HG02981 (cell line): ENCODE results near the gene RGS11.
A peak's percentile ranks its signal among the peaks of the same experiment; 100 is the strongest.
"Not testable (repeated sequence)": the region's sequence is repeated elsewhere in the genome, so short reads cannot be mapped to it uniquely, and the experiment has no call there.

Experiments
- ATAC-seq: cut with Tn5 transposase; IDR thresholded peaks from one replicate; pipeline ENCODE4 v1.9.1; 2021; ENCODE audit warnings: mild to moderate bottlenecking, moderate library complexity; ENCODE audit not compliant: unreplicated experiment

Gene RGS11

DNA sequence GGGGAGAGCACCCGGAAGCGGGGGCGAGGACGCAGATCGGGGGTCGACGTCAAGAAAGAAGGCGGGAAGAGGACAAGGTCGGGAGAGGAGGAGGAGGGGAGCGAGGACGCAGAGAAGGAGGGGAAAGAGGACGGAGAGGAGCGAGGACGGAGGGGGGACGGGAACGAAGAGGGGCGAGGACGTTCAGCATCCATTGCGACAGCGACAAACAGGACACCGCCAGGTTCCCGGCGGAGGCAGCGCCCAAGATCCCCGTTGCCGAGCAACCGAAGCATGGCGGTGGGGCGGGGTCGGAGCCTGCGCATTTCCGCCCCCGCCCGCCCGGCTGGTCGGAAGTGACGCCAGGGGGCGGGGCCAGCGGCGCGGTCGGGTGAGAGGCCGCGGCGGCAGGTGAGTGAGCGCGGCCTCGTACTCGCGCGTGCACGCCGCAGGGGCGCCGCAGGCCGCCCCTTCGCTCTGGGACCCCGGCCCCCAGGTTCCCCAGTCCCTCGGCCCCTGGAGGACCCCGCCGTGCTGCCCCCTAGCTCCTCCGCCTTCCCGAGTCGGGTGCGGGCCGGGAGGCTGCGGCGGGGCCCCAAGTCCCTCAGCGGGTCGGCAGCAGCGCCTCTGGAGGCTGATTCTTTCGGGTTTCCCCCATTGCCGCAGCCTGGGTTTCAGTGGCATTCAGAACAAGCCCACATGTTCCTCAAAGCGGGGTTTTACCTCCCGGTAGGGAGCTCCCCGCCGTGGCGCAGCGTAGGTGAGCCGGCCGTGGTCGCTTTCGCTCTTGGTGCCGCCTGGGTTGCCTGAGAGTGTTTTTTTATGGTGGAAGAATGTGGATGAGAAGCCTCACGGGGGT, 41.1 kb downstream of the RGS11 start, which contains the start of gene FAM234A:
TSS of gene FAM234A (plus strand) at position 354 of the 838 bp plus-strand sequence. CDS start 19,593 bp downstream, outside the sequence.
- peak; percentile 78 for ATAC-seq

DNA sequence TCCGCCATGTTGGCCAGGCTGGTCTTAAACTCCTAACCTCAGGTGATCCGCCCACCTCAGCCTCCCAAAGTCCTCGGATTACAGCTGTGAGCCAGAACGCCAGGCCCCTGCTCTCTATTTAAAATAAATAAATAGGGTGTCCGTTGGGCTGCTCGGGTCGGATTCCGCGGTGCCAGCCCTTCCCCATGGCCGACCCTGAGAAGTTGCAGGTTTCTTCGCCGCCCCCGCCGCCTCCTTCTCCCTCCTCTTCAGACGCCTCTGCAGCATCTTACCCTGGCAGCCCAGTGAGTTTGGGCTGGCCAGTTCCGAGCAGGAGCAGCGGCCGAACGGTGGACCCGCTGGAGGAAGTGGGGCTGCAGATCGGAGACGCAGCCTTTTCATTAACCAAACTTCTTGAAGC, 44.8 kb downstream of the RGS11 start:
- no peak for ATAC-seq

DNA sequence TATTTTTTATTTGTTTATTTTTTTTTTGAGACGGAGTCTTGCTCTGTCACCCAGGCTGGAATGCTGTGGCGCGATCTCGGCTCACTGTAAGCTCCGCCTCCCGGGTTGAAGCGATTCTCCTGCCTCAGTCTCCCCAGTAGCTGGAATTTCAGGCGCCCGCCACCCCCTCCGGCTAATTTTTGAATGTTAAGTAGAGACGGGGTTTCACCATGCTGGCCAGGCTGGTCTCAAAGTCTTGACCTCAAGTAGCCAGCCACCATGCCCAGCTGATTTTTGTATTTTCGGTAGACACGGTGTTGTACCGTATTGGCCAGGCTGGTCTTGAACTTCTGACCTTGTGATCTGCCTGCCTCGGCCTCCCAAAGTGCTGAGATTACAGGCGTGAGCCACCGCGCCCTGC, 45.4 kb downstream of the RGS11 start:
- ATAC-seq, result not testable (repeated sequence)

DNA sequence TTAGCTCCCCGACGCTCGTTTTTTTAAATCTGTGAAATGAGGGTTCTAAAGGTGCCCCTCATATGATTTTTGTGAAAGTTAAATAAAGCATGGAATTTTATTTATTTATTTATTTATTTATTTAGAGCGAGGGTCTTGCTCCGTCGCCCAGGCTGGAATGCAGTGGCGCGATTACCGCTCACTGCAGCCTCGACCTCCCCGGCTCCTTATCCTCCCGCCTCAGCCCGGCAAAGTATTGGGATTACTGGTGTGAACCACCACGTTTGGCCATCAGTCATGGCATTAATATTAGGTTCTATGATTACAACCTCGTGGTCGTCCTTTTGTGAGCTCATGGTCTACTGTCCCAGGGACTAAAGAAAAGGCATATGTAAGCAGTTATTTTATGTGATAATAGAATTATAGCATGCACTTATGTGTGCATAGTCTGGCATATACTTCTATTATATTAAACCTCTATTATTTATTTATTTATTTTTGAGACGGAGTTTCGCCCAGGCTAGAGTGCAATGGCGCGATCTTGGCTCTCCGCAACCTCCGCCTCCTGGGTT, 45.9 kb downstream of the RGS11 start:
- no peak for ATAC-seq

DNA sequence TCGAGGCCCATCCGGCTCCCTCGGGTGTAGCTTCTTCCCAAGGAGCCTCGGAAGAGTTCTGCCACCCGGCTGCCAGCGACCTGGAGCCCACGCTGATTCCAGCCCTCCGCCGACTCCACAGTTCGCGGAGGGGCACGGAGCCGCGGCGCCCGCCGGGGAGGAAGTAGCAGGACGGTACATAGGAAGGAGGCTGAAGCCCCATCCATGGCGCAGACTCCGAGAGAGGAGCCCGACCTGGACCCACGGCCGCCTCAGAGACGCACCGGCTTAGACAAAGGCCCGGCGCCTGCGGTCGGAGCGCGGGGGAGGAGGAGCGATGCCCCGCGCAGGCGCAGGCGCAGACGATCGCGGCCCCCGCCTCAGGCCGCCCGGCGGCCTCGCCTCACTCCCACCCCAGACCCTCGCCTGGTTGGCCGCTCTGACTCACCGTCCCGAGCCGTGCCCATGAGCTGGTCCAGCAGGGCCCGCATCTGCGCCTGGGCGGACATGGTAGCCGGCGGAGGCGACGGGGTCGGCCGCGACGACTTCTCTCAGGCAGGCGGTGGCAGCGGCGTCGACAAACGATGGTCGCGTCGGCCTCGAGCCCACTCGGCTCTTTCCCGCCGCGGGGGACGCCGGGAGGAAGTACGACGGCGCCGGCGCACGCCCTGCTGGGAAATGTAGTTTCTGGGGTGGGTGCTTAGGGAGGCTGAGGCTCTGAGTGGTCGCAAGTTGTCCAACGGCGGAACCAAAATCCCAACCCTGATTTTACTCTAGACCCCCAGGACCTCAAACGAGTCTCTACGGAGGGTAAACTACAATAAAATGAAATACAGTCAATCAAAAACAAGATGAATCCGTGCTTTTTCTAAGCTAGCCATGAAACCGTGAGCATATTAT, 46.7 kb downstream of the RGS11 start, which contains the start of gene LUC7L:
TSS of gene LUC7L (minus strand) at position 598 of the 879 bp plus-strand sequence. CDS start at position 488, 110 bp downstream.
- ATAC-seq, result peak; percentile 81

DNA sequence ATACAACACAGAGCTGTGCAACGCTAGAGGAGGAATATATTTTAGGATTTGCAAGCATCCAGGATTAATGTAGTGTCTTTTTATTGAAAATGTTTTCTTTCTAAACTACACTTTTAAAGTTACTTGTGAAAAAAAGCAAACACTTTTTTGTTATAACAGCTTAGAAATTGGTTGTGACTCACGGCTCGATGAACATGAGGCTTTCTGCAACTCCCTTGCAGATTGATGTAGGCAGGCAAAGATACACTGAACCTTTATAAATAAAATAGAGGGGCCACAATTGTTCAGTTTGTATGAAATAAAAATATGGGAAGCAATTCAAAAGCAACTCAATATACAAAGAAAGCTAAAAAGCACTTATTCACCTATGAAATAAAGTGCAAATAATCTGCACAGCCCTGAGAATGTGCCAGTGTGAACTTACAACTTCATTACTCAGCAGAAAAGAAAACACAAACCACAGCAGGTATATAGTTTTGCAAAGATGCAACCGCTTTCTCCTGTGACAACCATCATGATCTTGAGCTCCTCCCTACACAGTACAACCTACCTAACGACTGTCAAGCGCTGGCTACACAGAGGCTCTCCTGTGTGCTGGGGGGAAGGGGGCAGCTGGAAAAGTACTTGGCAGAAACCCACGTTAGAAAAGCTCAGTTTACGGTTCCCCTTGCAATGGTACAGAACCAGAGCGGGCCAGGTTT, 47.4 kb downstream of the RGS11 start:
- peak; percentile 6 for ATAC-seq

DNA sequence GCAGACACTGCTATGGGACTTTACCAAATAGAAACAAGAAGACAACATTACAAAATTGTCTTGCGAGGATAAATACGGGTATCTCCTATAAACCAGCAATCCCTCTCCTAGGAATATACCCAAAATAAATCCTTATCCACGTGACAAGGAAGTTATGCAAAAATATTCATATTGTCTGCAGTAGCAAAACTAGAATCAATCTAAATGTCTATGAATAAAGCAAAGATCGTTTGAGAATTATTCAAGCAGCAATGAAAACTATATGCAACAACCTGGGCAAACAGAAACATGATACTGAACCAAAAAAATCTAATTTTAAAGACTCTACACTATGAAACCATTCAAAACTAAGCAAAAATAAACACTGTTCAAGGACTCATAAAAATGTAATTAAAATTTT, 55.7 kb downstream of the RGS11 start:
- no peak for ATAC-seq
